Measurements from ENCODE around the gene PAK5.

The PAK5 gene

GRCh38 chr20:9838378-9839295 is at the start of gene PAK5:
PAK5 (minus strand) TSS chr20:9839076; CDS start chr20:9644328, 194,748 bp downstream.
- no peak for DNase-seq (ENCODE audit: low read depth)

- DNase-seq (ENCODE audit: low read depth), result no peak
These were observed 48.8 kb upstream of the PAK5 start for GRCh38 chr20:9887706-9888105.

- no peak for DNase-seq (ENCODE audit: low read depth)
These were observed 47.4 kb upstream of the PAK5 start for GRCh38 chr20:9886227-9886626.

GRCh38 chr20:9884666-9885065 is 45.8 kb upstream of the PAK5 start:
- DNase-seq (ENCODE audit: low read depth), result no peak

- DNase-seq (ENCODE audit: low read depth), result no peak
These were observed 45.2 kb upstream of the PAK5 start for GRCh38 chr20:9884061-9884460.

- no peak for DNase-seq (ENCODE audit: low read depth)
These were observed 39.1 kb upstream of the PAK5 start for GRCh38 chr20:9877932-9878495.

- no peak for DNase-seq (ENCODE audit: low read depth)
These were observed 28.5 kb upstream of the PAK5 start for GRCh38 chr20:9867196-9867980.

- no peak for DNase-seq (ENCODE audit: low read depth)
These were observed 13.7 kb upstream of the PAK5 start for GRCh38 chr20:9852566-9852965.

- no peak for DNase-seq (ENCODE audit: low read depth)
These were observed 750 bp upstream of the PAK5 start for GRCh38 chr20:9839626-9840025.

- DNase-seq (ENCODE audit: low read depth), result no peak
These were observed 870 bp downstream of the PAK5 start for GRCh38 chr20:9838035-9838377.

GRCh38 chr20:9837634-9838033 is 1.2 kb downstream of the PAK5 start:
- DNase-seq (ENCODE audit: low read depth), result no peak

- no peak for DNase-seq (ENCODE audit: low read depth)
These were observed 3.6 kb downstream of the PAK5 start for GRCh38 chr20:9835302-9835701.

GRCh38 chr20:9831032-9831431 is 7.8 kb downstream of the PAK5 start:
- no peak for DNase-seq (ENCODE audit: low read depth)

- no peak for DNase-seq (ENCODE audit: low read depth)
These were observed 9.0 kb downstream of the PAK5 start for GRCh38 chr20:9829835-9830234.

GRCh38 chr20:9817654-9818053 is 21.2 kb downstream of the PAK5 start:
- no peak for DNase-seq (ENCODE audit: low read depth)

- no peak for DNase-seq (ENCODE audit: low read depth)
These were observed 23.2 kb downstream of the PAK5 start for GRCh38 chr20:9815632-9816031.

- no peak for DNase-seq (ENCODE audit: low read depth)
These were observed 28.1 kb downstream of the PAK5 start for GRCh38 chr20:9810738-9811137.

GRCh38 chr20:9809271-9809670 is 29.6 kb downstream of the PAK5 start:
- no peak for DNase-seq (ENCODE audit: low read depth)

- DNase-seq (ENCODE audit: low read depth), result no peak
These were observed 30.7 kb downstream of the PAK5 start for GRCh38 chr20:9808166-9808565.

GRCh38 chr20:9807136-9807535 is 31.7 kb downstream of the PAK5 start:
- no peak for DNase-seq (ENCODE audit: low read depth)

- DNase-seq (ENCODE audit: low read depth), result no peak
These were observed 38.5 kb downstream of the PAK5 start for GRCh38 chr20:9800421-9800820.

- DNase-seq (ENCODE audit: low read depth), result no peak
These were observed 44.0 kb downstream of the PAK5 start for GRCh38 chr20:9794831-9795230.

- no peak for DNase-seq (ENCODE audit: low read depth)
These were observed 46.2 kb downstream of the PAK5 start for GRCh38 chr20:9792674-9793073.

All from stimulated activated CD8-positive, alpha-beta memory T cell treated with anti-CD3 and anti-CD28 coated beads, Interleukin-12 subunit alpha, Interleukin-12 subunit beta, amount 100 ng/mL, for 4 hours (primary cell).